ENCODE results near the gene AGK. TPM values are rescaled to one million over a fixed set of nuclear protein-coding genes. Genes with fewer than 3 reads are reported as not detected.

AGK gene
- total RNA-seq, 1 donor from 2014 or later, result 35.0 TPM

- DNase-seq (ENCODE audit: low spot score in 2 of 2, unreplicated experiment in 2 of 2), result no peak
- H3K27ac Mint-ChIP-seq, result no peak overlapping the region
- H3K36me3 Mint-ChIP-seq, result no peaks in the 10 kb centered on the region
- TF ChIP-seq CTCF (IDR thresholded peaks at IDR 0.05; ENCODE audit: unreplicated experiment), result no peak
- peaks cover 8% of the 10 kb centered on the region for H3K27me3 Mint-ChIP-seq (ENCODE audit: low read depth)
- peak overlapping the region; percentile 68 for H3K4me3 Mint-ChIP-seq
- no peaks in the 10 kb centered on the region for H3K9me3 Mint-ChIP-seq
- H3K4me1 Mint-ChIP-seq, result peaks cover 16% of the 10 kb centered on the region
Measured at GRCh38 chr7:141702892-141703291, 151.7 kb downstream of the AGK start.

- peaks cover 16% of the 10 kb centered on the region for H3K4me1 Mint-ChIP-seq
- no peaks in the 10 kb centered on the region for H3K36me3 Mint-ChIP-seq
- no peak for DNase-seq (ENCODE audit: low spot score in 2 of 2, unreplicated experiment in 2 of 2)
- TF ChIP-seq CTCF (IDR thresholded peaks at IDR 0.05; ENCODE audit: unreplicated experiment), result no peak
- no peak overlapping the region for H3K27ac Mint-ChIP-seq
- H3K27me3 Mint-ChIP-seq (ENCODE audit: low read depth), result peaks cover 8% of the 10 kb centered on the region
- H3K4me3 Mint-ChIP-seq, result no peak overlapping the region
- H3K9me3 Mint-ChIP-seq, result no peaks in the 10 kb centered on the region
Measured at GRCh38 chr7:141704112-141704511, 152.9 kb downstream of the AGK start.

- Mint-ChIP-seq H3K4me3 (no peak overlapping the region), H3K27me3 (ENCODE audit: low read depth) (peaks cover 8% of the 10 kb centered on the region), H3K4me1 (peaks cover 16% of the 10 kb centered on the region), H3K27ac (no peak overlapping the region), H3K9me3 (no peaks in the 10 kb centered on the region), H3K36me3 (no peaks in the 10 kb centered on the region)
- no peak for TF ChIP-seq CTCF (IDR thresholded peaks at IDR 0.05; ENCODE audit: unreplicated experiment)
- no peak for DNase-seq (ENCODE audit: low spot score in 2 of 2, unreplicated experiment in 2 of 2)
Measured at GRCh38 chr7:141704741-141705140, 153.5 kb downstream of the AGK start.

Other genes with a start within 250 kb of the AGK start
- gene DENND11, start 150.8 kb downstream of the AGK start, total RNA-seq, result 22.4 to 22.7 TPM (median 22.7 TPM) in 3 replicates
- gene WEE2, start 156.9 kb downstream of the AGK start, total RNA-seq, result 0.09 TPM in 1 of 3 replicates, not detected in the others
- 120 to 127 TPM (median 123 TPM) in 3 replicates for gene SSBP1, start 186.9 kb downstream of the AGK start, total RNA-seq
- 4.0 to 5.6 TPM (median 5.0 TPM) in 3 replicates for gene TAS2R3, start 212.7 kb downstream of the AGK start, total RNA-seq
- gene TAS2R4, start 225.3 kb downstream of the AGK start, total RNA-seq, result 3.3 to 4.3 TPM (median 3.5 TPM) in 3 replicates
- 4.5 to 5.9 TPM (median 5.1 TPM) in 3 replicates for gene TAS2R5, start 238.8 kb downstream of the AGK start, total RNA-seq